PC-9 (cell line): ENCODE results near the gene PRAC2. TPM values are rescaled to one million over a fixed set of nuclear protein-coding genes. Genes with fewer than 3 reads are reported as not detected.

ENCODE experiments used
- BruUV-seq: library from RNA; stranded (reverse); fragments of 400-500 nt; replicated peaks from 2 replicates; lab custom pipeline; 2021; lab: Mats Ljungman, UMichigan
- CTCF ChIA-PET: fragments of 300-600 bp; sonication (Branson Sonifier 250); formaldehyde crosslinking; loops from one replicate; lab custom pipeline; 2022; ENCODE audit warnings: antibody characterized with exemption; lab: Charles Lee
- POLR2A ChIA-PET: fragments of 300-600 bp; sonication (Branson Sonifier 250); formaldehyde crosslinking; loops from one replicate; lab custom pipeline; 2022; ENCODE audit warnings: antibody characterized with exemption; ENCODE audit not compliant: unreplicated experiment; lab: Charles Lee
- DNase-seq, 2 experiments: peaks; one replicate each; pipeline versions ENCODE4 v3.0.0 to v3.0.0-alpha.2; 2015 to 2022; ENCODE audit warnings: mixed read lengths in 1 of 2
- H2AFZ ChIP-seq: fragments of 200-600 bp; sonication (generic); 2 replicates; pipeline ENCODE4 v1.8.1; 2017; ENCODE audit warnings: antibody characterized with exemption
- H3F3A ChIP-seq: fragments of 200-600 bp; sonication (generic); 2 replicates; pipeline ENCODE4 v1.8.1; 2017; ENCODE audit warnings: antibody characterized with exemption, mild to moderate bottlenecking, low read depth; ENCODE audit not compliant: insufficient read depth
- H3K27ac ChIP-seq: fragments of 200-600 bp; sonication (generic); 2 replicates; pipeline ENCODE4 v1.6.1; 2016; ENCODE audit warnings: mixed run types
- H3K27me3 ChIP-seq: fragments of 200-600 bp; sonication (generic); 2 replicates; pipeline ENCODE4 v1.6.1; 2016; ENCODE audit warnings: low read depth, mixed run types; ENCODE audit not compliant: insufficient read depth
- H3K36me3 ChIP-seq: fragments of 200-600 bp; sonication (generic); 2 replicates; pipeline ENCODE4 v1.6.1; 2016; ENCODE audit warnings: low read depth, mixed run types
- H3K4me1 ChIP-seq: fragments of 200-600 bp; sonication (generic); replicated peaks from 2 replicates; pipeline ENCODE4 v1.6.1; 2016; ENCODE audit warnings: mixed run types; ENCODE audit not compliant: insufficient read depth
- H3K4me2 ChIP-seq: fragments of 200-600 bp; sonication (generic); 2 replicates; pipeline ENCODE4 v1.6.1; 2017; ENCODE audit warnings: mixed run types
- H3K4me3 ChIP-seq: fragments of 200-600 bp; sonication (generic); 2 replicates; pipeline ENCODE4 v1.6.1; 2016; ENCODE audit warnings: mixed run types
- H3K79me2 ChIP-seq: fragments of 200-600 bp; sonication (generic); 2 replicates; pipeline ENCODE4 v1.6.1; 2017; ENCODE audit warnings: low read depth, mixed run types
- H3K9me2 ChIP-seq: fragments of 200-600 bp; sonication (generic); 2 replicates; pipeline ENCODE4 v1.8.1; 2017; ENCODE audit warnings: mild to moderate bottlenecking; ENCODE audit not compliant: insufficient read depth
- H3K9me3 ChIP-seq: fragments of 200-600 bp; sonication (generic); 2 replicates; pipeline ENCODE4 v1.8.1; 2016; ENCODE audit warnings: low read depth; ENCODE audit not compliant: insufficient read depth
- H4K20me1 ChIP-seq: fragments of 200-600 bp; sonication (generic); 2 replicates; pipeline ENCODE4 v1.8.1; 2017; ENCODE audit not compliant: insufficient read depth
- EZH2 ChIP-seq: fragments of 200-600 bp; sonication (generic); IDR thresholded peaks from 2 replicates; pipeline ENCODE4 v1.8.0; 2017; ENCODE audit warnings: antibody characterized with exemption, low read depth
- intact Hi-C: fragments of 100-400 bp; cut with micrococcal nuclease; formaldehyde crosslinking; loops from one replicate; pipeline ENCODE4 v1.10.0; 2022; ENCODE audit not compliant: unreplicated experiment
- total RNA-seq: library from RNA; stranded (reverse); gene quantifications from 2 replicates; pipeline ENCODE4 v1.2.3, GENCODE V29; 2021
- TF ChIP-seq, protein P1 (sequence below): fragments of 200-600 bp; sonication (generic); conservative IDR thresholded peaks from 2 replicates; pipeline ENCODE4 v1.6.1; 2017; ENCODE audit warnings: mixed run types, antibody characterized with exemption, mild to moderate bottlenecking, moderate library complexity

The PRAC2 gene
- total RNA-seq, 1 experiment from 2014 or later = not detected

DNA sequence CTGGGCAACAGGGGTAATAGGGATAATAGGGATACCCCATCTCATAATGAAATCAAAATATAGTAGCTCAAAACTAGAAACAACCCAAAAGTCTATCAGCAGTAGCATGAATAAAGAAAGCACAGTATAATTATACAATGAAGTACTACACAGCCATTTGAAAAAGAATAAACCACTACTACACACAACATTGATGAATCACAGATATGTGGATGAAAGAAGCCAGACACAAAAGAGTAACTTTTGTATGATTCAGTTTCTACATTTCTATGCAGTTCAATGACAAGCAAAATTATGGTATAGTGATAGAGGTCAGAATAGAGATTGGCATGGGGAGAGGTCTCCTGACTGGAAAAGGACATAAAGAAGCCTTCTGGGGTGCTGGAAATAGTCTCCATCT lies 8.4 kb downstream of the PRAC2 start:
- no peaks in the 10 kb centered on the region for H4K20me1 ChIP-seq
- H3K4me3 ChIP-seq = no peak overlapping the region
- no peaks in the 10 kb centered on the region for H3K36me3 ChIP-seq
- H3K27ac ChIP-seq = no peak overlapping the region
- no peaks in the 10 kb centered on the region for H3K4me1 ChIP-seq
- no peaks in the 10 kb centered on the region for H3K79me2 ChIP-seq
- TF ChIP-seq EZH2 = no peak
- TF ChIP-seq, protein P1, sequence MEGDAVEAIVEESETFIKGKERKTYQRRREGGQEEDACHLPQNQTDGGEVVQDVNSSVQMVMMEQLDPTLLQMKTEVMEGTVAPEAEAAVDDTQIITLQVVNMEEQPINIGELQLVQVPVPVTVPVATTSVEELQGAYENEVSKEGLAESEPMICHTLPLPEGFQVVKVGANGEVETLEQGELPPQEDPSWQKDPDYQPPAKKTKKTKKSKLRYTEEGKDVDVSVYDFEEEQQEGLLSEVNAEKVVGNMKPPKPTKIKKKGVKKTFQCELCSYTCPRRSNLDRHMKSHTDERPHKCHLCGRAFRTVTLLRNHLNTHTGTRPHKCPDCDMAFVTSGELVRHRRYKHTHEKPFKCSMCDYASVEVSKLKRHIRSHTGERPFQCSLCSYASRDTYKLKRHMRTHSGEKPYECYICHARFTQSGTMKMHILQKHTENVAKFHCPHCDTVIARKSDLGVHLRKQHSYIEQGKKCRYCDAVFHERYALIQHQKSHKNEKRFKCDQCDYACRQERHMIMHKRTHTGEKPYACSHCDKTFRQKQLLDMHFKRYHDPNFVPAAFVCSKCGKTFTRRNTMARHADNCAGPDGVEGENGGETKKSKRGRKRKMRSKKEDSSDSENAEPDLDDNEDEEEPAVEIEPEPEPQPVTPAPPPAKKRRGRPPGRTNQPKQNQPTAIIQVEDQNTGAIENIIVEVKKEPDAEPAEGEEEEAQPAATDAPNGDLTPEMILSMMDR = no peak
- intact Hi-C loops = no loop called here
- DNase-seq = no peak
- H3K9me2 ChIP-seq = no peaks in the 10 kb centered on the region
- POLR2A ChIA-PET = no interaction called here
- BruUV-seq = no TSS peak
- H2AFZ ChIP-seq = no peak overlapping the region
- CTCF ChIA-PET = interaction anchor here (0.6 kb wide), 1 partner anchor 83 kb away, joined by 8 read pairs; no protein-coding TSS in a partner anchor
- H3K27me3 ChIP-seq = peaks cover 99% of the 10 kb centered on the region
- H3K4me2 ChIP-seq = no peak overlapping the region
- no peaks in the 10 kb centered on the region for H3K9me3 ChIP-seq
- no peaks in the 10 kb centered on the region for H3F3A ChIP-seq

DNA sequence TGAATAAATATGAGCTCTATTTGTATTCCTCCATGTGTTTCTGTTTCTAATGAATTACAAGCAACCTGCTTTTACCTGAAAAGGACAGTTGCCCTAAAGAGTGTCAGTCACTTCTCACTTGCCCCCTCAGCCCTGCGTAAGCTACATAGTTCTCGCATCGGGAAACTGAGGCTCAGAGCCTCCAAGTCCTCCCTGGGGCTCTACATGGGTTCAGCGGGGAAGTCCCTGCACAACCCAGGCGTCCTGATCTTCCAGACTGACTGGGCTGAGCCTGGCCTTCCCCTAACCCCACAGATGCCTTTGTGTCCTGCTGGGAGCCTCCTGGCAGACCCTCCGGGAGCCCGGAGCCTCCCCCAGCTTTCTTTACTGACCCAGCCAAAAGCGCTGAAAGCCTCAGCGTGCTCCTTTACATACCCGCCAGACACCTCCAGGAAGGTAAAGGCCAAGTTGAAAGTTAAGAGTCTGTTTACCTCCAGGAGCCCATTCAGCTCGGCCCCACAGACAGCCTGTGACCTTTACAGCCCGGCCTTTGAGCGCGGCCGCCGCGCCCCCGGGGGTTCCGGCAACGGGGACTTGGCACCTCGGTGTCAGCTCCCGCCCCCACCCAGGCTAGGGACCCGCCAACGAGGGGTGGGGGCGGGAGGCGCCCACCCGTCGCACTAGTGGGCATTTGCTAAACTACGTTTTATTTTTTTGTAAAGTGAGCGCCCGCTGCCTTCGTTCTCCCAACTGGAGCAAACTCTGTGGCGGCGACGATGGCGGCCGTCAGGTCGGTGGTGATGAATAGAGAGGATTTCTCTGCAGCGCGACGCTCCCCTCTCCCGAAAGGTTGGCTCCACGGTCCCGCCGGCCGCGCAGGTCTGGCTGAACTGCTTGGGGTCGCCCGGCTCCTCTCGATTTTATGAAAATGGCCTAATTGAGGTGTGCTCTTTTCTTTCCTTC lies 10.0 kb downstream of the PRAC2 start:
- H3K27ac ChIP-seq = no peak overlapping the region
- H3K27me3 ChIP-seq = peaks cover 98% of the 10 kb centered on the region

DNA sequence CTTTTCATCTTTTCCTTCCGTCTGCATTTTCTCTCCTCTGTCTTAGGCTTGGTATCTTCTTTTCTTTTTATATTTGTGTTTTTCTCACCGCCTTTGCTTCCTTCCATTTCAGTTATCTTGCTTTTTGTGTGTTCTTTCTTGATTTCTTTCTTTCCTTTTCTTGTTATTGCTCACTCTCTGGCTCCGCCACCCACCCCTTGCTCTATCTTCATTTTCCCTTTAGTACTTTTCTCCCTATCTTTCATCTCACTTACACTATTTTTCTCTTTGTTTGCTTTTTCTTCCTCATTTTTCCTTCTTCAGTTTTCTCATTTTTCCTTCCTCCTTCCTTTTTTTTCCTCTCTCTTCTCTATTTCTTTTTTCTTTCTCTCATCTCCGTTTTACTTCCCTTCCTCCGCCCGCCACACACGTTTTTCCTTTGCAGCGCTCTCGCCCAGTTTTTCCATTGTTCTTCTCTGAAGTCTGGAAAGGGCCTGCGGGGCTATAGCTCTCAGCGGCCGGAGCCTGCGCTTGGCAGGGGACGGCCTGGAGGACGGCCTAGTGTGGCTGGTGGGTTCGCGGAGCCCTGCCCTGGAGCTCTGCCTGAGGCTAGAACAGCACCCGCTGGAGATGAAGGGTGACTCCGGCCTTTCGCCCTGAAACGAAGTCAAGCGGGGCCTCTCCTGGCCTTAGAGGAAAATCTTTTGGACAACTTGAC lies 10.8 kb downstream of the PRAC2 start:
- H3K27ac ChIP-seq = no peak overlapping the region

More for the DNA sequence above, 10.0 kb downstream of the PRAC2 start:
- CTCF ChIA-PET = interaction anchor here (0.6 kb wide), 2 partner anchors 43 to 381 kb away, joined by 4 to 8 read pairs; no protein-coding TSS in a partner anchor
- no peaks in the 10 kb centered on the region for H3K9me3 ChIP-seq
- no peak for DNase-seq
- H3K9me2 ChIP-seq = no peaks in the 10 kb centered on the region
- no peak overlapping the region for H3K4me3 ChIP-seq
- no peak overlapping the region for H3K4me2 ChIP-seq
- no peaks in the 10 kb centered on the region for H3K4me1 ChIP-seq
- no peak for TF ChIP-seq EZH2
- TF ChIP-seq, protein P1 = no peak
- POLR2A ChIA-PET = no interaction called here
- no peaks in the 10 kb centered on the region for H3K36me3 ChIP-seq
- H4K20me1 ChIP-seq = no peaks in the 10 kb centered on the region
- no peaks in the 10 kb centered on the region for H3K79me2 ChIP-seq
- BruUV-seq = no TSS peak
- H2AFZ ChIP-seq = no peak overlapping the region
- H3F3A ChIP-seq = no peaks in the 10 kb centered on the region
- intact Hi-C loops = no loop called here

More for the DNA sequence above, 10.8 kb downstream of the PRAC2 start:
- H3K79me2 ChIP-seq = no peaks in the 10 kb centered on the region
- POLR2A ChIA-PET = interaction anchor here (0.6 kb wide), 1 partner anchor 273 kb away, joined by 3 read pairs; no protein-coding TSS in a partner anchor
- no peaks in the 10 kb centered on the region for H3K9me2 ChIP-seq
- no peaks in the 10 kb centered on the region for H3F3A ChIP-seq
- H3K27me3 ChIP-seq = peaks cover 98% of the 10 kb centered on the region
- DNase-seq = no peak
- CTCF ChIA-PET = no interaction called here
- no peaks in the 10 kb centered on the region for H4K20me1 ChIP-seq
- intact Hi-C loops = no loop called here
- no TSS peak for BruUV-seq
- H3K4me2 ChIP-seq = no peak overlapping the region
- TF ChIP-seq, protein P1 = no peak
- TF ChIP-seq EZH2 = no peak
- H3K9me3 ChIP-seq = no peaks in the 10 kb centered on the region
- no peaks in the 10 kb centered on the region for H3K4me1 ChIP-seq
- H3K4me3 ChIP-seq = no peak overlapping the region
- H3K36me3 ChIP-seq = no peaks in the 10 kb centered on the region
- no peak overlapping the region for H2AFZ ChIP-seq
